ENCODE measurements around the gene FAM118B. TPM values are rescaled to one million over a fixed set of nuclear protein-coding genes. Genes with fewer than 3 reads are reported as not detected.

The FAM118B gene
- total and polyA plus RNA-seq, 2 donors (not counting 1 experiment from before 2014, with no cell fraction given): 21.0 to 30.3 TPM

- no peak overlapping the region for H2AFZ ChIP-seq (ENCODE audit: low read length)
Observed at GRCh38 chr11:126163074-126163700, 48.4 kb upstream of the FAM118B start.

DNA sequence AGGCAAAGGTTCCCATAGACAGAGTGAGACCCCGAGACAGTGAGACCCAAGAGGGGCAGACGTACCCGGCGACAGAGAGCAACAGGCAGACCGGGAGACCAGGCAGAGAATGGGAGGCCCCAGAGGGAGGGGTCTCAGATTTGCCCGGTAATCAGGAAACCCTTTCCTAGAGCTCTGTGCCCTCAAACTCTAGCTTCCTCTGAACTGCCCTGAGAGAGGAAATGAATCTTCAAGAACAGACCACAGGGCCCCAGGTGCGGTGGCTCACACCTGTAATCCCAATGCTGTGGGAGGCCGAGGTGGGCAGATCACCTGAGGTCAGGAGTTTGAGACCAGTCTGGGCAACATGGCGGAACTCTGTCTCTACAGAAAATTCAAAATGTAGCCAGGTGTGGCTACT, 47.8 kb upstream of the FAM118B start:
- peak overlapping the region; percentile 18 for H3K27ac ChIP-seq (ENCODE audit: insufficient read depth, low read length)
- no peaks in the 10 kb centered on the region for H3K79me2 ChIP-seq (ENCODE audit: control insufficient read depth, insufficient read depth, low read length)
- DNase-seq (ENCODE audit: low read depth in 2 of 2): no peak
- H3K4me2 ChIP-seq (ENCODE audit: extremely low read depth, insufficient read depth, low read length): no peak overlapping the region
- TF ChIP-seq, protein P1, sequence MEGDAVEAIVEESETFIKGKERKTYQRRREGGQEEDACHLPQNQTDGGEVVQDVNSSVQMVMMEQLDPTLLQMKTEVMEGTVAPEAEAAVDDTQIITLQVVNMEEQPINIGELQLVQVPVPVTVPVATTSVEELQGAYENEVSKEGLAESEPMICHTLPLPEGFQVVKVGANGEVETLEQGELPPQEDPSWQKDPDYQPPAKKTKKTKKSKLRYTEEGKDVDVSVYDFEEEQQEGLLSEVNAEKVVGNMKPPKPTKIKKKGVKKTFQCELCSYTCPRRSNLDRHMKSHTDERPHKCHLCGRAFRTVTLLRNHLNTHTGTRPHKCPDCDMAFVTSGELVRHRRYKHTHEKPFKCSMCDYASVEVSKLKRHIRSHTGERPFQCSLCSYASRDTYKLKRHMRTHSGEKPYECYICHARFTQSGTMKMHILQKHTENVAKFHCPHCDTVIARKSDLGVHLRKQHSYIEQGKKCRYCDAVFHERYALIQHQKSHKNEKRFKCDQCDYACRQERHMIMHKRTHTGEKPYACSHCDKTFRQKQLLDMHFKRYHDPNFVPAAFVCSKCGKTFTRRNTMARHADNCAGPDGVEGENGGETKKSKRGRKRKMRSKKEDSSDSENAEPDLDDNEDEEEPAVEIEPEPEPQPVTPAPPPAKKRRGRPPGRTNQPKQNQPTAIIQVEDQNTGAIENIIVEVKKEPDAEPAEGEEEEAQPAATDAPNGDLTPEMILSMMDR (conservative IDR thresholded peaks at IDR 0.05 in 1 of 2, IDR thresholded peaks at IDR 0.05 in 1 of 2; ENCODE audit: low read depth in 1 of 2, low read length in 2 of 2): no peak
- no peak for TF ChIP-seq EZH2 (IDR thresholded peaks at IDR 0.05; ENCODE audit: low read length, missing control alignments)
- no peak overlapping the region for H2AFZ ChIP-seq (ENCODE audit: low read length)
- peaks cover 5% of the 10 kb centered on the region for H3K27me3 ChIP-seq (ENCODE audit: control insufficient read depth, insufficient read depth, low read length)
- H3K9me3 ChIP-seq (ENCODE audit: control insufficient read depth, insufficient read depth, low read depth, low read length): no peaks in the 10 kb centered on the region
- no peaks in the 10 kb centered on the region for H3K36me3 ChIP-seq (ENCODE audit: control insufficient read depth, insufficient read depth, low read length)
- H3K4me1 ChIP-seq (ENCODE audit: control insufficient read depth, extremely low read depth, insufficient read depth, low read length): no peaks in the 10 kb centered on the region
- H3K4me3 ChIP-seq (replicated peaks in 1 of 4; ENCODE audit: control extremely low read depth in 1 of 4, insufficient read depth in 1 of 4, low read depth in 3 of 4, low read length in 4 of 4): no peak overlapping the region
- no peaks in the 10 kb centered on the region for H4K20me1 ChIP-seq (ENCODE audit: control insufficient read depth, extremely low read depth, insufficient read depth, low read length)
- no peak overlapping the region for H3K9ac ChIP-seq (ENCODE audit: insufficient read depth, low read length)

More at GRCh38 chr11:126163074-126163700, 48.4 kb upstream of the FAM118B start:
- H4K20me1 ChIP-seq (ENCODE audit: control insufficient read depth, extremely low read depth, insufficient read depth, low read length): no peaks in the 10 kb centered on the region
- peak overlapping the region; percentile 18 for H3K27ac ChIP-seq (ENCODE audit: insufficient read depth, low read length)
- H3K27me3 ChIP-seq (ENCODE audit: control insufficient read depth, insufficient read depth, low read length): peaks cover 5% of the 10 kb centered on the region
- no peak for TF ChIP-seq EZH2 (IDR thresholded peaks at IDR 0.05; ENCODE audit: low read length, missing control alignments)
- no peak overlapping the region for H3K4me2 ChIP-seq (ENCODE audit: extremely low read depth, insufficient read depth, low read length)
- DNase-seq (ENCODE audit: low read depth in 2 of 2): peak; percentile 92 to 94
- H3K4me3 ChIP-seq (replicated peaks in 1 of 4; ENCODE audit: control extremely low read depth in 1 of 4, insufficient read depth in 1 of 4, low read depth in 3 of 4, low read length in 4 of 4): no peak overlapping the region
- peaks cover 2% of the 10 kb centered on the region for H3K4me1 ChIP-seq (ENCODE audit: control insufficient read depth, extremely low read depth, insufficient read depth, low read length)
- no peak overlapping the region for H3K9ac ChIP-seq (ENCODE audit: insufficient read depth, low read length)
- no peaks in the 10 kb centered on the region for H3K79me2 ChIP-seq (ENCODE audit: control insufficient read depth, insufficient read depth, low read length)
- H3K9me3 ChIP-seq (ENCODE audit: control insufficient read depth, insufficient read depth, low read depth, low read length): no peaks in the 10 kb centered on the region
- no peaks in the 10 kb centered on the region for H3K36me3 ChIP-seq (ENCODE audit: control insufficient read depth, insufficient read depth, low read length)

GRCh38 chr11:126164781-126165180, 46.8 kb upstream of the FAM118B start:
- Histone ChIP-seq H3K27me3 (ENCODE audit: control insufficient read depth, insufficient read depth, low read length) (peaks cover 5% of the 10 kb centered on the region), H3K4me3 (replicated peaks in 1 of 4; ENCODE audit: control extremely low read depth in 1 of 4, insufficient read depth in 1 of 4, low read depth in 3 of 4, low read length in 4 of 4) (no peak overlapping the region), H3K9me3 (ENCODE audit: control insufficient read depth, insufficient read depth, low read depth, low read length) (no peaks in the 10 kb centered on the region), H2AFZ (ENCODE audit: low read length) (no peak overlapping the region), H3K4me1 (ENCODE audit: control insufficient read depth, extremely low read depth, insufficient read depth, low read length) (no peaks in the 10 kb centered on the region), H4K20me1 (ENCODE audit: control insufficient read depth, extremely low read depth, insufficient read depth, low read length) (no peaks in the 10 kb centered on the region), H3K36me3 (ENCODE audit: control insufficient read depth, insufficient read depth, low read length) (no peaks in the 10 kb centered on the region), H3K79me2 (ENCODE audit: control insufficient read depth, insufficient read depth, low read length) (no peaks in the 10 kb centered on the region), H3K27ac (ENCODE audit: insufficient read depth, low read length) (no peak overlapping the region), H3K9ac (ENCODE audit: insufficient read depth, low read length) (no peak overlapping the region), H3K4me2 (ENCODE audit: extremely low read depth, insufficient read depth, low read length) (no peak overlapping the region)
- DNase-seq (ENCODE audit: low read depth in 2 of 2): no peak
- TF ChIP-seq, protein P1 (conservative IDR thresholded peaks at IDR 0.05 in 1 of 2, IDR thresholded peaks at IDR 0.05 in 1 of 2; ENCODE audit: low read depth in 1 of 2, low read length in 2 of 2): no peak
- TF ChIP-seq EZH2 (IDR thresholded peaks at IDR 0.05; ENCODE audit: low read length, missing control alignments): no peak
